NCI-H187 treated with DMSO at 0.1 percent for 48 hours (cell line): Measurements from ENCODE around the gene NT5DC2.

ENCODE experiments used
- DNase-seq: peaks from one replicate; lab custom pipeline; 2025; lab: John Stamatoyannopoulos, UW

The NT5DC2 gene

GRCh38 chr3:52509753-52510328 is 23.8 kb downstream of the NT5DC2 start:
- no peak for DNase-seq

DNA sequence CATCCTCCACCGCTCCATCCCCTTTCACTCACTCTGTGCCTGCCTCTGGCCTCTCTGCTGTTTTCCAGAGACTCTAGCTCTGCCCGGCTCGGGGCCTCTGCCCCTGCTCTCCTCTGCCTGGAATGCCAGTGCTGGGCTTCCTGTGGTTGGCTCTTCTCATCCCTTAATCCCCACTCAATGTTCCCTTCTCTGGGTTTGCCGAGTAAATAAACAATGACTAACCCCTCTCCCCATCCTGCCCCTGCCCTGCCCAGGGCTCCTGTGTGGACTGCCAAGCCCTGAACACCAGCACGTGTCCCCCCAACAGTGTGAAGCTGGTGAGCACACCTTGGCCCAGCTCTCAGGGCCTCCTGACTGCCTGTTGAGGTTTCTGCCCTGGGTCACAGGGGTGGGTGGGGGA is 26.3 kb downstream of the NT5DC2 start:
- no peak for DNase-seq

- no peak for DNase-seq
Observed at GRCh38 chr3:52506266-52506966, 27.2 kb downstream of the NT5DC2 start.

- DNase-seq: no peak
Observed at GRCh38 chr3:52504977-52505376, 28.7 kb downstream of the NT5DC2 start.

DNA sequence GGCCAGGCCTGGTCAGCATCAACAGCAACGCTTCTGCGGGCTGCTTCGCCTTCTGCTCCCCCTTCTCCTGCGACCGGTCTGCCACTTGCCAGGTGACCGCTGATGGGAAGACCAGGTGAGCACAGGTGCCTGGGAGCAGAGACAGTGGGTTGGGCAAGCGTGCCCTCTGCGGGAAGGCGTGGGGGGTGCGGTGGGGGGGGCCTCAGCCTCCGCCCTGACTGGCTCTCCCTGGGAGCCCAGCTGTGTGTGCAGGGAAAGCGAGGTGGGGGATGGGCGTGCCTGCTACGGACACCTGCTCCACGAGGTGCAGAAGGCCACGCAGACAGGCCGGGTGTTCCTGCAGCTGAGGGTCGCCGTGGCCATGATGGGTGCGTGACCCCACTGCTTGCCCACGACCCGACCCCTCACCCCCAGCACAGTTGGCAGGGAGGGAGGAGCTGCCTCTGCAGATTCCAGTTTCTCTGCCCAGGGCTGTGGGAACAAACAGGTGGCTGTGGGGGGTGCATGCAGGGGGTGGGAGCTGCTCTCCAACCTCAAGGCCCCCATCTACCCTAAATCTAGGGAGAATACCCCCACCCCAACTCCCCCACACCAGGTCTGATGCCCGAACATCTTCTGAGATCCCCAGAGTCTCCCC is 29.8 kb downstream of the NT5DC2 start:
- no peak for DNase-seq

DNA sequence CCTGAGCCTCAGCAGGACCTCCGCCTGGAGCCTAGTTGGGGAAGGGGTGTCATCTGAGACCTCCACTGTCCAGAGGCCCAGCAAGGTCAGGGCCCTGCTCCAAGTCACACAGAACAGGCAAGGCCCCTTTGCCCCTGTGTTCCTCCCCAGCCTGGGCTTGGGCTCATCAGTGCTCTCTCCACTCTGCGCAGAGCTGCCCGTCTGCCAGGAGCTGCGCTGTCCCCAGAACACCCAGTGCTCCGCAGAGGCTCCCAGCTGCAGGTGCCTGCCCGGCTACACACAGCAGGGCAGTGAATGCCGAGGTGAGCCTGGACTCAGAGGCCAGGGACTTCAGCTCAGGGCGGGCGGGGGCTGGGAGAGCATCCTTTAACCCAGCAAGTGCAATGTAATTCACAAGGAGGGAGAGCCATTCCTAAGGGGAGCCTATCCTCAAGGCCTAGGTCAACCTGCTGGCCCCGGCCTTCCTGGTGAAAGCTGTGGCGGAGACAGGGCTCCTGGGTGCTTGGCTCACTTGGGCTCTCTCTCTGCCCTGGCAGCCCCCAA is 30.8 kb downstream of the NT5DC2 start:
- no peak for DNase-seq

- no peak for DNase-seq
Observed at GRCh38 chr3:52502001-52502400, 31.7 kb downstream of the NT5DC2 start.

GRCh38 chr3:52501046-52501445 is 32.6 kb downstream of the NT5DC2 start:
- no peak for DNase-seq

GRCh38 chr3:52498137-52499054 is 35.3 kb downstream of the NT5DC2 start:
- no peak for DNase-seq

DNA sequence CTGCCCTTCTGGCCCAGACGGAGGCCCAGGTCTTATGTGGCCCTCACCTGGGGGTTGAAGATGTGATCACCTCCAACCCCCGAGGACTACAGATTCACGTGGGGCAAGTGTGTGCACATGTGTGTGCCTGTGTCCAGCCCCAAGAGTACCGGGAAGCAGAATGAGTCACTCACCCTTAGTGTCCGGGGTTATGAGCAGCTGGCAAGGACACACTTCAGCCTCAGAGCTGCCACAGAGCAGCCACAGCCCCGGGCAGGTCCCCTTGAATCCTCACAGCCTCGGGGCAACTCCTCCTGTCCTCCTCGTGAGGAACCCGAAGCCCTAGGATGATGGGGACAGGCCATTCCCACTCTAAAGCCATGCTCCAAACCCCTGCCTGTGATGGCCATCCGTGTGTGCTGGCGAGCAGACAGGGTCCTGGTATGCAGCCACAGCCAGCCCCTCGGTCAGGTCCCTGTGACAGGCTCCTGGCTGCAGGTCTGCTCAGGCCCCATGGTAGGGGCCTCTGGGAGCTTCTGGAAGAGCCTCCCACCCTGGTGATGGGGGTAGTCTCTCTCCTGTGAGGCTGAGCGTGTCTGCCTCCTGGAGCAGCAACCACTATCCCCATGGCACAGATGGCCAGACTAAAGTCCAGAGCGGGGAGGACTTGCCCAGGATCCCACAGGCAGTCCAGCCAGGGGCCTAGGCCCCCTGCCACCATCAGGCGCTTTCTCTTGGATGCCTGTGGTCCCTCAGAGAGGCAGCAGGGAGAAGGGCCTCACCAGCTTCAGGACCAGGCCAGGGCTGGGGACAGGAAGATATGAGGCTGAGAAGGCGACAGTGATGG is 37.7 kb downstream of the NT5DC2 start:
- DNase-seq: no peak

- DNase-seq: no peak
Observed at GRCh38 chr3:52494886-52495495, 38.7 kb downstream of the NT5DC2 start, which contains the start of gene STAB1. TSS of gene STAB1 (plus strand) at chr3:52495338. CDS start at chr3:52495414, 76 bp downstream.

DNA sequence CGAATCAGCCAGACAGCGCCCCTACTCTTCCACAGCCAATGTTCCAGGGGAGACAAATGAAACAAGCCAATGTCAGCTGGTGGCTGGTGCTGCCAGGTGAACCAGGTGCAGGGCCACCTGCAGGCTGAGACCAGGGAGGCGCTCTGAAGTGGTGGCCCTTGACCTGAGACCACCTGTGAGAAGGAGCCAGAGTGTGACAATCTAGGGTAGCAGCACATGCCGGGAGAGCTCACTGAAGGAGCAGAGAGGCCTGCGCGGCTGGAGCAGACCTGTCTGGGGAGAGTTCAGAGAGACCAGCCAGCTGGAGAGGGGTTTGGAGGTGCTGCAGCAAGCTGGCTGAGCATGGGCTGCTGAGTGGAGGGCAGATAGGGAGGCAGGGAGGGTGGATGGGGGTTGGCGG is 39.2 kb downstream of the NT5DC2 start:
- DNase-seq: no peak

DNA sequence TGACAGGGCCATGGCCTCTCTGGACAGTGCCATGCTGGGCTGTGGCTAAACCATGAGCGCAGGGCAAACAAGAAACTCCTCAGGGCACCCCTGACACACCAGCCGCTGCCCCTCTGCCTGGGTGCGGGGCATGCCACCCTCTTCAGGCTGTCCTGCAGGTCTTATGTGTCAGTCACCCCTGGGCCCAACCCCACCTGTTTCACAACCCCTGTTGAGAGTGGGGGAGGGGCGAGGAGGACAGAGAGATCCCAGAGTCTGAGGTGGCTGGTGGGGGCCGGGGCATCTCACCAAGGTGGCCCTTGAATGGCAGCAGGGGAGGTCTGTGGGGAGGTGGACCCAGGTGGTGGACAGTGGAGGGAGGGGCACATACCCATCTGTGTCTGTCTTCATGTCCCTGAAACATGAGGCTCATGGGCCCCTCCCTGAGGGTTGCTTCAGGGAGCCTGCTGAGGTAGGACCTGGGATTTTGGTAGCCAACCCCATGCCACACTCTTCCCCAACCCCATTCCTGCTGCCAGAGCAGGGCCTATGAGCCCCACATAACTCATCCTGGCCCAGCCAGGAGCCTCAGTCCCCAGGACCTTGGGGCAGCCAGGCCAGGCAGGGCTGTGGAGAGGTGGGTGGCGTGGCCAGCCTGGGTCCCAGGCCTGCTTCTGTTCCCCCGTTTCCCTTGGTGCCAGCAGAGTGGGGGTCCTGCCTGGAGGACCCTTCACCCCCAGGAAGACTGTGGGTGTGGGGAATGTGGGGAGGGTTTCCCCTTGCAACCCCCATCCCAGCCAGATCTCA is 40.2 kb downstream of the NT5DC2 start:
- DNase-seq: no peak

- no peak for DNase-seq
Observed at GRCh38 chr3:52492059-52492458, 41.6 kb downstream of the NT5DC2 start.

DNA sequence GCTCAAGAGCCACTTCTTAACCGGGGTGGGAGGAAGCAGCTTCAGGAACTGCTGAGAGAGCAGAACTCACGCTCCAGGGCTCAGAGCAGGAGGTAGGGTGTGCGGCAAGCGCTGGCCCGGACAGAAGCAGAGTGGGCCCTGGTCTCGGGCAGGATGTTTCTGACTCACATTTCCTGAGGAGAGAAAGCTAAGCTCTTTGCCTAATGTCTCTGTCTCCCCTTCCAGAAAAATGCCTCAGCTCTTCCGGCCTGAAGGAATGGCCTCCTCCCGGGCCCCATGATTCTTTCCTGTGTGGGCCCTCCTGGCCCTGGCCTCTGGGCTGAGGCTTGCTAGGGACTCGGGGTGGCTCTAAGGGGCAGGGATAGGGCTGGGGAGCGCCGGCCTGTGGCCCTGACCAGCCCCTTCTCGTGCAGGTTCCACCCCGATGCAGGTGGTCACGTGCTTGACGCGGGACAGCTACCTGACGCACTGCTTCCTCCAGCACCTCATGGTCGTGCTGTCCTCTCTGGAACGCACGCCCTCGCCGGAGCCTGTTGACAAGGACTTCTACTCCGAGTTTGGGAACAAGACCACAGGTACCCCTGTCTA is 42.6 kb downstream of the NT5DC2 start:
- no peak for DNase-seq

DNA sequence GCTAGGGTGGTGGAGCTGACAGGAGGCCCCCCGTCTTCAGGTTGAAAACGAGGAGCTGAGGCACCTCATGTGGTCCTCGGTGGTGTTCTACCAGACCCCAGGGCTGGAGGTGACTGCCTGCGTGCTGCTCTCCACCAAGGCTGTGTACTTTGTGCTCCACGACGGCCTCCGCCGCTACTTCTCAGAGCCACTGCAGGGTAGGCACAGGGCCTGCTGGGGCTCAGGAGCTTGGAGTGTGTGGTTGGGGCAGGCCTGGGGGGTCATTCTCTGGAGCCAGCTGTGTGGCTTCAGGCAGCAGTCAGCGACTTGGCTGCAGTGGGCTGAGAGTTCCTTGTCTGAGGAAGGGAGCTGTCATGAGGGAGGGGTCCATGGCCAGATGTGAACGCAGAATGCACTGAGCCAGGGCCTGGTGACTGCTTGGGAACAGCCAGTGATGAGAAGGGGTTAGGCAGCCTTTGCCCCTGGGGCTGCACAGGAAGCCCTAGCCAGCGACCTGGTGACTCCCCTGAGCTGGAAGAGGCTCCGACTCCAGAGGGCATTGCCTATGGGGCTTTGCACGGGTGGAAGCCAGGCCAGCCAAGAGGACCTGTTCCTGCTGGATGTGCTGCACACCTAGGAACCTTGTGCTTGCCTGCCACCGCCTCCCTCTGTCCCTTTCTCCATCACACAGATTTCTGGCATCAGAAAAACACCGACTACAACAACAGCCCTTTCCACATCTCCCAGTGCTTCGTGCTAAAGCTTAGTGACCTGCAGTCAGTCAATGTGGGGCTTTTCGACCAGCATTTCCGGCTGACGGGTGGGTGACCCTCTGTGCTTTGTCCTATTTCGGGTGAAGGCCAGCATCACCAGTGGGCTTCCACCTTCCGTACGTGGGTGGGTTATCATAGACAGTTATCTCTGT is 43.4 kb downstream of the NT5DC2 start:
- DNase-seq: no peak

DNA sequence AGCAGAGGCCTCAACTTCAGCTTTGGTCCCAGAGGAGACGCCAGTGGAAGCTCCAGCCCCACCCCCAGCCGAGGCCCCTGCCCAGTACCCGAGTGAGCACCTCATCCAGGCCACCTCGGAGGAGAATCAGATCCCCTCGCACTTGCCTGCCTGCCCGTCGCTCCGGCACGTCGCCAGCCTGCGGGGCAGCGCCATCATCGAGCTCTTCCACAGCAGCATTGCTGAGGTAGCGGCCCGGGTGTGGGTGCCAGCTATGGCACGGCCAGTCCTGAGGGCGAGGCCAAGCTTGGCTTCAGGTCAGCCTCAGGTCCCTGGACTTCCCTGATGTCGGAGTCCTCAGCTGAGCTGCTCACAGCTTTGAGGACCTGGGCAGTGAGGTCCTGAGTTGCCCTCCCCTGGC is 44.2 kb downstream of the NT5DC2 start:
- no peak for DNase-seq

- DNase-seq: no peak
Observed at GRCh38 chr3:52488746-52489145, 44.9 kb downstream of the NT5DC2 start.
